Lower lobe of right lung (tissue), 2 donors: ENCODE data around the gene NDNF. TPM values are rescaled to one million over a fixed set of nuclear protein-coding genes. Genes with fewer than 3 reads are reported as not detected.
A peak's percentile ranks its signal among the peaks of the same experiment; 100 is the strongest.

Source experiments
- ATAC-seq, 2 donors: fragments of 200-7000 bp; cut with Tn5 transposase; one replicate each; pipeline ENCODE4 v1.9.1; 2020 to 2022; ENCODE audit warnings: mild to moderate bottlenecking in 2 of 2, moderate library complexity in 2 of 2
- DNase-seq: peaks from one replicate; pipeline ENCODE4 v3.0.0-alpha.2; 2020
- H3K27ac ChIP-seq: fragments of 200-600 bp; one replicate; pipeline ENCODE4 v1.8.0; 2022
- H3K27me3 ChIP-seq: fragments of 200-600 bp; one replicate; pipeline ENCODE4 v1.8.0; 2022; ENCODE audit warnings: low read depth
- H3K36me3 ChIP-seq: fragments of 200-600 bp; one replicate; pipeline ENCODE4 v1.8.0; 2022; ENCODE audit warnings: mild to moderate bottlenecking
- H3K4me1 ChIP-seq: fragments of 200-600 bp; one replicate; pipeline ENCODE4 v1.8.0; 2022
- H3K4me3 ChIP-seq: fragments of 200-600 bp; one replicate; pipeline ENCODE4 v1.8.0; 2022; ENCODE audit warnings: mild to moderate bottlenecking
- H3K9me3 ChIP-seq: fragments of 200-600 bp; one replicate; pipeline ENCODE4 v1.8.0; 2022
- CTCF ChIP-seq: fragments of 200-600 bp; IDR thresholded peaks from one replicate; pipeline ENCODE4 v1.8.0; 2022; ENCODE audit warnings: antibody characterized with exemption, mild to moderate bottlenecking
- intact Hi-C: fragments of 100-400 bp; cut with DNase I; formaldehyde crosslinking; loops from one replicate; pipeline ENCODE4 v1.11.0; 2022
- total RNA-seq: library from RNA; stranded (reverse); fragmentation: NEBNext Ultra II Directional; extraction: Animal tissue kit (Norgen Biotek cat#: 25700); gene quantifications from one replicate; pipeline ENCODE4 v1.2.1, GENCODE V29; 2021
- donor health status: DM: no; HTN: yes; CAD: no; lungs with severe emphysema.

The NDNF gene
- total RNA-seq, 1 donor from 2014 or later, result 108 TPM

- Histone ChIP-seq H3K9me3 (no peaks in the 10 kb centered on the region), H3K27me3 (no peaks in the 10 kb centered on the region), H3K27ac (no peak overlapping the region), H3K36me3 (peaks cover 74% of the 10 kb centered on the region), H3K4me3 (no peak overlapping the region), H3K4me1 (no peaks in the 10 kb centered on the region)
- intact Hi-C loops, result no loop called here
- no peak for TF ChIP-seq CTCF
- DNase-seq, result no peak
- ATAC-seq, result peak; percentile 40 to 68
These were observed 30.8 kb downstream of the NDNF start for GRCh38 chr4:121041307-121042090.

DNA sequence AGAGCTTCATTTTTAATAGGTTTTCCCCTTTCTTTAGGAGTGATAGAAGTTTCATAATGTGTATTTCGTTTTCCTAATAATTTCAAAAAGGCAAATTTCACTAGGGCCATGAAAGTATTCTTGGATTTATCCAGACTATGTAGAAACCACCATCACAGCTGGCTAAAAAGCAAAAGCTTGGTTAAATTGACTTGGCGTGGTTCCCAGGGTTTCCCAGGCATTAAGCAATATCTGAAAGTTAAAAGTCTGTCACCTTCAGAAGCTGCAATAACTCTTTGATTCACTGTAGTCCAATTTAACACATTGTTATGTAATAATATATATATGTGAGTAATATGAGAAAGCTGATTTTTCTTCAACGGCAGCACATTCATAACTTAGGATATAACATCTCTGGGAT, 38.3 kb downstream of the NDNF start:
- H3K36me3 ChIP-seq, result peaks cover 32% of the 10 kb centered on the region
- H3K27me3 ChIP-seq, result no peaks in the 10 kb centered on the region
- intact Hi-C loops, result no loop called here
- TF ChIP-seq CTCF, result no peak
- no peak for DNase-seq
- no peaks in the 10 kb centered on the region for H3K9me3 ChIP-seq
- no peak overlapping the region for H3K4me3 ChIP-seq
- peak in 1 of 2 donors; percentile 37 for ATAC-seq
- no peak overlapping the region for H3K27ac ChIP-seq
- H3K4me1 ChIP-seq, result no peaks in the 10 kb centered on the region

DNA sequence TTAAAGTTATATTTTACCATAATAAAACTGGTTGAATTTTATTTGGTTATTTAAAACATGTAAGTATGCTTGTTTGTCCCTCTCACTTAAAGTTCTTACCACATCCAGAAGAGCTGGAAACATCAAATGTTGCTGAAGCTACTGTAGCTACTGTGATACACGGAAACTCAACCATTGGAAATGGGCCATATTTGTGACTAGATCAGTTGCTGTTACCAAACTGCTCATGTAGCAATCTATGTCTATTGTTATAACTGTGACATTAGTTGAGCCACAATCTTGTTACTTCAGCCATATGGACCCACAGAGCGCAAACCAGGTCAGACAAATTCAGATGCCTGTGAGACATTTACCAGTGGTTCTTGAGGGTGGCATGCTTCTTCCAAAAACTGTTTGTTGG, 41.6 kb downstream of the NDNF start:
- H3K4me3 ChIP-seq, result no peak overlapping the region
- no peaks in the 10 kb centered on the region for H3K9me3 ChIP-seq
- H3K36me3 ChIP-seq, result peaks cover under 1% of the 10 kb centered on the region
- H3K4me1 ChIP-seq, result no peaks in the 10 kb centered on the region
- ATAC-seq (no peak), DNase-seq (no peak)
- intact Hi-C loops, result no loop called here
- no peak for TF ChIP-seq CTCF
- H3K27me3 ChIP-seq, result no peaks in the 10 kb centered on the region
- no peak overlapping the region for H3K27ac ChIP-seq

GRCh38 chr4:121030131-121030530, 42.2 kb downstream of the NDNF start:
- no peaks in the 10 kb centered on the region for H3K9me3 ChIP-seq
- DNase-seq, result no peak

GRCh38 chr4:121026034-121026433, 46.3 kb downstream of the NDNF start:
- no peaks in the 10 kb centered on the region for H3K27me3 ChIP-seq
- no peaks in the 10 kb centered on the region for H3K9me3 ChIP-seq
- no peak overlapping the region for H3K4me3 ChIP-seq
- no peak for DNase-seq
- intact Hi-C loops, result no loop called here
- no peaks in the 10 kb centered on the region for H3K4me1 ChIP-seq
- TF ChIP-seq CTCF, result no peak
- ATAC-seq, result no peak
- H3K36me3 ChIP-seq, result no peaks in the 10 kb centered on the region
- H3K27ac ChIP-seq, result no peak overlapping the region

More at GRCh38 chr4:121030131-121030530, 42.2 kb downstream of the NDNF start:
- Histone ChIP-seq H3K4me3 (no peak overlapping the region), H3K36me3 (no peaks in the 10 kb centered on the region), H3K4me1 (no peaks in the 10 kb centered on the region), H3K27ac (no peak overlapping the region), H3K27me3 (no peaks in the 10 kb centered on the region)
- no peak for TF ChIP-seq CTCF
- ATAC-seq, result no peak
- intact Hi-C loops, result no loop called here
